ENCODE data around the gene CYB561D1.

Gene CYB561D1

GRCh38 chr1:109529881-109530456 is 36.1 kb downstream of the CYB561D1 start:
- no peak for DNase-seq (ENCODE audit: low read depth in 2 of 2)

GRCh38 chr1:109530457-109531087 is 36.7 kb downstream of the CYB561D1 start:
- DNase-seq (ENCODE audit: low read depth in 2 of 2): no peak

GRCh38 chr1:109531380-109531779 is 37.5 kb downstream of the CYB561D1 start:
- DNase-seq (ENCODE audit: low read depth in 2 of 2): no peak

- no peak for DNase-seq (ENCODE audit: low read depth in 2 of 2)
Observed at GRCh38 chr1:109531826-109532364, 38.0 kb downstream of the CYB561D1 start.

GRCh38 chr1:109532365-109533136 is 38.7 kb downstream of the CYB561D1 start:
- DNase-seq (ENCODE audit: low read depth in 2 of 2): peak; percentile 79 to 87

GRCh38 chr1:109534307-109534858 is 40.5 kb downstream of the CYB561D1 start:
- DNase-seq (ENCODE audit: low read depth in 2 of 2): no peak

- no peak for DNase-seq (ENCODE audit: low read depth in 2 of 2)
Observed at GRCh38 chr1:109535481-109535880, 41.6 kb downstream of the CYB561D1 start.

- DNase-seq (ENCODE audit: low read depth in 2 of 2): no peak
Observed at GRCh38 chr1:109535971-109536491, 42.1 kb downstream of the CYB561D1 start.

- no peak for DNase-seq (ENCODE audit: low read depth in 2 of 2)
Observed at GRCh38 chr1:109537450-109538178, 43.7 kb downstream of the CYB561D1 start.

GRCh38 chr1:109538827-109539555 is 45.1 kb downstream of the CYB561D1 start:
- DNase-seq (ENCODE audit: low read depth in 2 of 2): no peak

GRCh38 chr1:109539676-109540075 is 45.8 kb downstream of the CYB561D1 start, which contains the start of gene GPR61:
TSS of gene GPR61 (plus strand) at chr1:109539872. CDS start at chr1:109543023, 3,151 bp downstream.
- DNase-seq (ENCODE audit: low read depth in 2 of 2): no peak

- no peak for DNase-seq (ENCODE audit: low read depth in 2 of 2)
Observed at GRCh38 chr1:109541102-109541501, 47.2 kb downstream of the CYB561D1 start.

GRCh38 chr1:109542657-109543056 is 48.8 kb downstream of the CYB561D1 start:
- no peak for DNase-seq (ENCODE audit: low read depth in 2 of 2)

GRCh38 chr1:109543283-109543987 is 49.5 kb downstream of the CYB561D1 start:
- DNase-seq (ENCODE audit: low read depth in 2 of 2): no peak

- DNase-seq (ENCODE audit: low read depth in 2 of 2): no peak
Observed at GRCh38 chr1:109543988-109544735, 50.3 kb downstream of the CYB561D1 start.

GRCh38 chr1:109546311-109547109 is 52.6 kb downstream of the CYB561D1 start:
- peak; percentile 78 to 84 for DNase-seq (ENCODE audit: low read depth in 2 of 2)

- DNase-seq (ENCODE audit: low read depth in 2 of 2): no peak
Observed at GRCh38 chr1:109547463-109548320, 53.8 kb downstream of the CYB561D1 start.
